SU-DHL-6 (cell line): Measurements from ENCODE around the gene ZNF132.

Experiments used
- H2AFZ ChIP-seq: fragments of 200-600 bp; sonication (generic); 2 replicates; pipeline ENCODE4 v1.6.1; 2014; ENCODE audit warnings: low read depth, mild to moderate bottlenecking, moderate library complexity, mixed read lengths, antibody characterized with exemption, low read length; ENCODE audit not compliant: severe bottlenecking
- H3F3A ChIP-seq: fragments of 200-600 bp; shearing (Covaris generic); 2 replicates; pipeline ENCODE4 v1.6.0; 2016; ENCODE audit warnings: antibody characterized with exemption, mild to moderate bottlenecking; ENCODE audit not compliant: insufficient read depth
- H3K27ac ChIP-seq: fragments of 200-600 bp; sonication (generic); 2 replicates; pipeline ENCODE4 v1.5.1; 2016; ENCODE audit warnings: low read depth, mild to moderate bottlenecking, low read length, moderate library complexity, mixed read lengths
- H3K27me3 ChIP-seq: fragments of 200-600 bp; sonication (generic), shearing (Covaris generic); 2 replicates; pipeline ENCODE4 v1.6.0; 2014; ENCODE audit warnings: mild to moderate bottlenecking, low read length
- H3K36me3 ChIP-seq: fragments of 200-600 bp; sonication (generic); 2 replicates; pipeline ENCODE4 v1.6.1; 2014; ENCODE audit warnings: mild to moderate bottlenecking, low read length, mixed read lengths
- H3K4me2 ChIP-seq: fragments of 300-600, 200-600 bp; shearing (Covaris generic), sonication (generic); 2 replicates; pipeline ENCODE4 v1.6.0; 2014; ENCODE audit warnings: low read length, low read depth, mild to moderate bottlenecking; ENCODE audit not compliant: poor library complexity, severe bottlenecking
- H3K4me3 ChIP-seq: fragments of 200-600 bp; sonication (generic); 2 replicates; pipeline ENCODE4 v1.5.1; 2014; ENCODE audit warnings: antibody characterized with exemption, low read length, mild to moderate bottlenecking, mixed read lengths; ENCODE audit not compliant: insufficient read depth, poor library complexity, severe bottlenecking
- H3K79me2 ChIP-seq: fragments of 200-600 bp; sonication (generic); 2 replicates; pipeline ENCODE4 v1.6.1; 2014; ENCODE audit warnings: mild to moderate bottlenecking, low read length, moderate library complexity; ENCODE audit not compliant: insufficient read depth
- H3K9ac ChIP-seq: fragments of 200-600 bp; sonication (generic); 2 replicates; pipeline ENCODE4 v1.7.0; 2014; ENCODE audit warnings: mild to moderate bottlenecking, low read length
- H3K9me2 ChIP-seq: fragments of 200-600 bp; sonication (generic); replicated peaks from 2 replicates; pipeline ENCODE4 v1.6.1; 2014; ENCODE audit warnings: low read length; ENCODE audit not compliant: insufficient read depth
- H3K9me3 ChIP-seq: fragments of 200-600 bp; sonication (generic); 2 replicates; pipeline ENCODE4 v1.6.1; 2014; ENCODE audit warnings: low read length, mixed read lengths; ENCODE audit not compliant: insufficient read depth
- H4K20me1 ChIP-seq: fragments of 200-600 bp; sonication (generic); 2 replicates; pipeline ENCODE4 v1.6.1; 2014; ENCODE audit warnings: low read depth, mild to moderate bottlenecking, antibody characterized with exemption, low read length, moderate library complexity, mixed read lengths
- EZH2phosphoT487 ChIP-seq: fragments of 200-600 bp; sonication (generic), shearing (Covaris generic); conservative IDR thresholded peaks from 2 replicates; pipeline ENCODE4 v1.6.1; 2018; ENCODE audit warnings: mild to moderate bottlenecking, antibody characterized with exemption, low read length, moderate library complexity, mixed read lengths
- TF ChIP-seq, protein P1 (sequence below): fragments of 200-600 bp; sonication (generic); IDR thresholded peaks from one replicate; pipeline ENCODE4 v1.5.1; 2017; ENCODE audit warnings: antibody characterized with exemption, mild to moderate bottlenecking, low read length, moderate library complexity; ENCODE audit not compliant: insufficient read depth, poor library complexity, severe bottlenecking

The ZNF132 gene

DNA sequence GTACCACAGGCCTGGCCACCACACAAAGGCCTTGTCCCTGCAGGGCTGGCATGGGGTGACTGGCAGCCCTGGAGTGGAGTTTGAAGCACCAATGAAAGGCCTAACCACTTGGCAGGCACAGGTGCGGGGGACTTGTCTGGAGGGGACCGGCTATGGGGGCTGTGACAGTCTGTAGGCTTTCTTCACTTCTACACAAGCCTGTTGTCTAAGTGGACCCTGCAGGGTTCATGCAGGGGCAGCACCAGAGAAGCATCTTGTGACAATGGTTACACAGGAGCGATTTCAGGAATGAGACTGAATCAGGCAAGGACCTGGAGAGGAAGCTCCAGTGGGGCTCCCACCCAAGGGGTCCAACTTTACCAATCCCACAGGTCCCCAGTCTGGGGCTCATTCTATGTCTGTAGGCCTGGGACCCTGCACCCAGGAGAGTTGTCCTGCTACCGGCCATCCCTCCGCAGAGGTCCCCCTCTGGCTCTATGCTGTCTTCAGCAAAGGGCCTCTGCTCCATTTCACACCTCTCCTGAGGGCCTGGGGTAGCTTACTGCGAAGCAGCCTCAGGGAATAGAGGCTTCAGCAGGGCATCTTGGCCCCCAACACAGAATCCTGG is 56.9 kb downstream of the ZNF132 start:
- H3K9ac ChIP-seq = no peak overlapping the region
- no peaks in the 10 kb centered on the region for H3K9me2 ChIP-seq
- H3K27me3 ChIP-seq = no peaks in the 10 kb centered on the region
- H3K4me3 ChIP-seq = no peak overlapping the region
- H3K27ac ChIP-seq = no peak overlapping the region
- H3F3A ChIP-seq = peaks cover 17% of the 10 kb centered on the region
- no peak overlapping the region for H2AFZ ChIP-seq
- no peaks in the 10 kb centered on the region for H3K9me3 ChIP-seq
- peaks cover under 1% of the 10 kb centered on the region for H3K36me3 ChIP-seq
- TF ChIP-seq, protein P1, sequence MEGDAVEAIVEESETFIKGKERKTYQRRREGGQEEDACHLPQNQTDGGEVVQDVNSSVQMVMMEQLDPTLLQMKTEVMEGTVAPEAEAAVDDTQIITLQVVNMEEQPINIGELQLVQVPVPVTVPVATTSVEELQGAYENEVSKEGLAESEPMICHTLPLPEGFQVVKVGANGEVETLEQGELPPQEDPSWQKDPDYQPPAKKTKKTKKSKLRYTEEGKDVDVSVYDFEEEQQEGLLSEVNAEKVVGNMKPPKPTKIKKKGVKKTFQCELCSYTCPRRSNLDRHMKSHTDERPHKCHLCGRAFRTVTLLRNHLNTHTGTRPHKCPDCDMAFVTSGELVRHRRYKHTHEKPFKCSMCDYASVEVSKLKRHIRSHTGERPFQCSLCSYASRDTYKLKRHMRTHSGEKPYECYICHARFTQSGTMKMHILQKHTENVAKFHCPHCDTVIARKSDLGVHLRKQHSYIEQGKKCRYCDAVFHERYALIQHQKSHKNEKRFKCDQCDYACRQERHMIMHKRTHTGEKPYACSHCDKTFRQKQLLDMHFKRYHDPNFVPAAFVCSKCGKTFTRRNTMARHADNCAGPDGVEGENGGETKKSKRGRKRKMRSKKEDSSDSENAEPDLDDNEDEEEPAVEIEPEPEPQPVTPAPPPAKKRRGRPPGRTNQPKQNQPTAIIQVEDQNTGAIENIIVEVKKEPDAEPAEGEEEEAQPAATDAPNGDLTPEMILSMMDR = no peak
- TF ChIP-seq EZH2phosphoT487 = no peak
- H3K79me2 ChIP-seq = peaks cover 13% of the 10 kb centered on the region
- peaks cover 5% of the 10 kb centered on the region; the same call in 1 of the 2 replicates for H4K20me1 ChIP-seq
- no peak overlapping the region for H3K4me2 ChIP-seq
